ENCODE measurements around the gene FTCD. TPM values are rescaled to one million over a fixed set of nuclear protein-coding genes. Genes with fewer than 3 reads are reported as not detected.

FTCD gene
- polyA plus RNA-seq, 3 donors = not detected

DNA sequence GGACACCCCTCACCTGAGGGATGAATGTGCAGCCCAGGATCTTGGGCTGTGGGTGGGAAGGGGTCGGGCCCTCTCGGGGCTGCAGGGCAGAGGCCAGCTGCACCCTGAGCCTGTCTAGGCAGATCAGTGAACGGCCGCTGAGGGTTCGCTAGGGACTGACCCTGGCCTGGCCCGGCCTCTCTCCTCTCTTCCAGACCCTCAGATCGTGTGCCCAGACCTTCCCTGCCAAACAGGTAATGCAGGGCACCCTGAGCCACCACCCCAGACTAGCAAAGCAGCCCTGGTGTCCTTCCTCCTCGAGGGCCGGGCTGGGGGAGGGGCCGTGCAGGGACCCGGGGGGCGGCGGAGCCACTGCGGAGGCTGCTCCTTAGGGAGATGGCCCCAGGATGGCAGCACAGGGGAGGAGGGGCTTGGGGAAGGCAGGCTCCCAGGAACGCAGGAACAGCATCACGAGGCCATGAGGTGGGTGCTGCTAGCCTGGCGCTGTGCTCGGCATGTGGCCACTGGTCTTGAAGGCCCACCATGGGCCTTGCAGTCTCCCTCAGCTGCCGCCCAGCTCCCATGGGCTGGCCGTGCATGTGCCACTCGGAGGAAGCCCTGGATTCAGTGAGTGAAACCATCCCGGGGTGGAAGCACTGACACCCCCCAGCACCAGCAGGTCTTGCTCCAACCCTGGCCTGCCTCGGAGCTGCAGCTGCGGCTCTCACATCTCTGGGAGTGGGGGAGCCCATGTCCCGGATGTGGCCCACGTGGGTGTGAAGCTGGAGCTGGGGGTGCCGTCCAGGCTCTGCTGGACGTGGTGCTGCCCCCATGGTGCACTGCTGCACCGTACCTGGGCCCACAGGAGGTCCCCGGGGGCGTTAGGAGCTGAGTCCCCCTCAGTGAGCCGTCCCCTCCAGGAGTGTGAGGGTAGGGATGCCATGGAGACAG is 28.8 kb downstream of the FTCD start:
- Mint-ChIP-seq H3K4me3 (no peak overlapping the region), H3K27me3 (ENCODE audit: low read depth in 3 of 3) (peaks cover 0 to 3% (median 0%) of the 10 kb centered on the region in 3 donors), H3K36me3 (no peaks in the 10 kb centered on the region), H3K27ac (no peak overlapping the region), H3K4me1 (no peaks in the 10 kb centered on the region), H3K9me3 (peaks cover 0 to 8% (median 0%) of the 10 kb centered on the region in 7 donors)
- 93% methylated on average over 23 of the region's 32 CpGs for WGBS (ENCODE audit: insufficient coverage)
- no peak overlapping the region for H3K9ac ChIP-seq (ENCODE audit: insufficient read depth, low read length, poor library complexity, severe bottlenecking)
- no peaks in the 10 kb centered on the region for H4K20me1 ChIP-seq (ENCODE audit: insufficient read depth, low read length)
- H3K4me2 ChIP-seq (replicated peaks; ENCODE audit: extremely low read depth, low read length, poor library complexity, severe bottlenecking) = no peak overlapping the region
- DNase-seq = no peak
- H3K4me1 ChIP-seq (ENCODE audit: control insufficient read depth in 1 of 2, insufficient read depth in 2 of 2, low read length in 2 of 2) = no peaks in the 10 kb centered on the region
- no peaks in the 10 kb centered on the region for H3K9me3 ChIP-seq (replicated peaks in 1 of 2; ENCODE audit: control insufficient read depth in 1 of 2, insufficient read depth in 1 of 2, low read length in 2 of 2)
- H3K27ac ChIP-seq (ENCODE audit: low read depth in 1 of 2, low read length in 2 of 2) = no peak overlapping the region
- TF ChIP-seq, protein P1, sequence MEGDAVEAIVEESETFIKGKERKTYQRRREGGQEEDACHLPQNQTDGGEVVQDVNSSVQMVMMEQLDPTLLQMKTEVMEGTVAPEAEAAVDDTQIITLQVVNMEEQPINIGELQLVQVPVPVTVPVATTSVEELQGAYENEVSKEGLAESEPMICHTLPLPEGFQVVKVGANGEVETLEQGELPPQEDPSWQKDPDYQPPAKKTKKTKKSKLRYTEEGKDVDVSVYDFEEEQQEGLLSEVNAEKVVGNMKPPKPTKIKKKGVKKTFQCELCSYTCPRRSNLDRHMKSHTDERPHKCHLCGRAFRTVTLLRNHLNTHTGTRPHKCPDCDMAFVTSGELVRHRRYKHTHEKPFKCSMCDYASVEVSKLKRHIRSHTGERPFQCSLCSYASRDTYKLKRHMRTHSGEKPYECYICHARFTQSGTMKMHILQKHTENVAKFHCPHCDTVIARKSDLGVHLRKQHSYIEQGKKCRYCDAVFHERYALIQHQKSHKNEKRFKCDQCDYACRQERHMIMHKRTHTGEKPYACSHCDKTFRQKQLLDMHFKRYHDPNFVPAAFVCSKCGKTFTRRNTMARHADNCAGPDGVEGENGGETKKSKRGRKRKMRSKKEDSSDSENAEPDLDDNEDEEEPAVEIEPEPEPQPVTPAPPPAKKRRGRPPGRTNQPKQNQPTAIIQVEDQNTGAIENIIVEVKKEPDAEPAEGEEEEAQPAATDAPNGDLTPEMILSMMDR (IDR thresholded peaks at IDR 0.05) = no peak
- intact Hi-C loops (cut with micrococcal nuclease) = no loop called here
- H2AFZ ChIP-seq (ENCODE audit: insufficient read depth, low read depth, low read length, poor library complexity, severe bottlenecking) = no peak overlapping the region
- no peaks in the 10 kb centered on the region for H3K27me3 ChIP-seq (ENCODE audit: control insufficient read depth in 2 of 2, insufficient read depth in 2 of 2, low read length in 2 of 2)
- H3K4me3 ChIP-seq (replicated peaks in 1 of 3; ENCODE audit: low read depth in 2 of 3, low read length in 3 of 3) = no peak overlapping the region
- H3K36me3 ChIP-seq (replicated peaks in 1 of 2; ENCODE audit: control insufficient read depth in 1 of 2, insufficient read depth in 2 of 2, low read length in 2 of 2) = no peaks in the 10 kb centered on the region
- H3K79me2 ChIP-seq (ENCODE audit: insufficient read depth, low read length) = no peaks in the 10 kb centered on the region

DNA sequence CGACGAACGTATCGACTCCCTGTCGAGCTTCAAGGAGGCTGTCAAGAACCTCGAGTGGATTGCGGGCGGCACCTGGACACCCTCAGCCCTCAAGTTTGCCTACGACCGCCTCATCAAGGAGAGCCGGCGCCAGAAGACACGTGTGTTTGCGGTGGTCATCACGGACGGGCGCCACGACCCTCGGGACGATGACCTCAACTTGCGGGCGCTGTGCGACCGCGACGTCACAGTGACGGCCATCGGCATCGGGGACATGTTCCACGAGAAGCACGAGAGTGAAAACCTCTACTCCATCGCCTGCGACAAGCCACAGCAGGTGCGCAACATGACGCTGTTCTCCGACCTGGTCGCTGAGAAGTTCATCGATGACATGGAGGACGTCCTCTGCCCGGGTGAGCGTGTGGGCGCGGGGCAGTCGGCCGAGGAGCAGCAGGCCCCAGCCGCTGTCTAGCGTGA is 29.5 kb downstream of the FTCD start:
- H3K27me3 ChIP-seq (ENCODE audit: control insufficient read depth in 2 of 2, insufficient read depth in 2 of 2, low read length in 2 of 2) = no peaks in the 10 kb centered on the region
- intact Hi-C loops (cut with micrococcal nuclease) = no loop called here
- no peak overlapping the region for H3K9ac ChIP-seq (ENCODE audit: insufficient read depth, low read length, poor library complexity, severe bottlenecking)
- H3K4me3 ChIP-seq (replicated peaks in 1 of 3; ENCODE audit: low read depth in 2 of 3, low read length in 3 of 3) = no peak overlapping the region
- H3K9me3 Mint-ChIP-seq = peaks cover 0 to 8% (median 0%) of the 10 kb centered on the region in 7 donors
- H3K4me1 Mint-ChIP-seq = no peaks in the 10 kb centered on the region
- no peaks in the 10 kb centered on the region for H3K36me3 ChIP-seq (replicated peaks in 1 of 2; ENCODE audit: control insufficient read depth in 1 of 2, insufficient read depth in 2 of 2, low read length in 2 of 2)
- H3K27ac ChIP-seq (ENCODE audit: low read depth in 1 of 2, low read length in 2 of 2) = no peak overlapping the region
- TF ChIP-seq, protein P1 (IDR thresholded peaks at IDR 0.05) = no peak
- no peaks in the 10 kb centered on the region for H3K36me3 Mint-ChIP-seq
- no peaks in the 10 kb centered on the region for H3K79me2 ChIP-seq (ENCODE audit: insufficient read depth, low read length)
- H3K4me3 Mint-ChIP-seq = no peak overlapping the region
- no peak overlapping the region for H3K4me2 ChIP-seq (replicated peaks; ENCODE audit: extremely low read depth, low read length, poor library complexity, severe bottlenecking)
- no peak overlapping the region for H2AFZ ChIP-seq (ENCODE audit: insufficient read depth, low read depth, low read length, poor library complexity, severe bottlenecking)
- peaks cover 0 to 3% (median 0%) of the 10 kb centered on the region in 3 donors for H3K27me3 Mint-ChIP-seq (ENCODE audit: low read depth in 3 of 3)
- no peak overlapping the region for H3K27ac Mint-ChIP-seq
- H3K9me3 ChIP-seq (replicated peaks in 1 of 2; ENCODE audit: control insufficient read depth in 1 of 2, insufficient read depth in 1 of 2, low read length in 2 of 2) = no peaks in the 10 kb centered on the region
- DNase-seq = no peak
- no peaks in the 10 kb centered on the region for H3K4me1 ChIP-seq (ENCODE audit: control insufficient read depth in 1 of 2, insufficient read depth in 2 of 2, low read length in 2 of 2)
- 91% methylated on average over 47 of the region's 47 CpGs for WGBS (ENCODE audit: insufficient coverage)
- no peaks in the 10 kb centered on the region for H4K20me1 ChIP-seq (ENCODE audit: insufficient read depth, low read length)

Measured in CD14-positive monocyte (primary cell).